HUES48 (cell line): ENCODE results near the gene BICC1.
"Not testable (repeated sequence)": the region's sequence is repeated elsewhere in the genome, so short reads cannot be mapped to it uniquely, and the experiment has no call there.

ENCODE experiments used
- H3K27ac ChIP-seq: one replicate; pipeline ENCODE4 v1.7.0; 2013; ENCODE audit warnings: low read depth, low read length, inconsistent platforms
- H3K27me3 ChIP-seq: 2 replicates; pipeline ENCODE4 v1.6.1; 2013; ENCODE audit warnings: mild to moderate bottlenecking, low read length; ENCODE audit not compliant: control insufficient read depth, insufficient read depth
- H3K36me3 ChIP-seq: 2 replicates; pipeline ENCODE4 v1.6.1; 2013; ENCODE audit warnings: low read length; ENCODE audit not compliant: control insufficient read depth, insufficient read depth
- H3K4me1 ChIP-seq: 2 replicates; pipeline ENCODE4 v1.6.1; 2013; ENCODE audit warnings: mild to moderate bottlenecking, low read length; ENCODE audit not compliant: control insufficient read depth, insufficient read depth
- H3K4me3 ChIP-seq: 2 replicates; pipeline ENCODE4 v1.5.1; 2013; ENCODE audit warnings: mild to moderate bottlenecking, low read depth, low read length
- H3K9ac ChIP-seq: 2 replicates; pipeline ENCODE4 v1.6.1; 2013; ENCODE audit warnings: mild to moderate bottlenecking, low read depth, low read length, moderate library complexity
- H3K9me3 ChIP-seq: 2 replicates; pipeline ENCODE4 v1.6.1; 2013; ENCODE audit warnings: low read length; ENCODE audit not compliant: control insufficient read depth, insufficient read depth

The BICC1 gene

GRCh38 chr10:58840840-58841435 lies 328.3 kb downstream of the BICC1 start:
- no peak overlapping the region for H3K9ac ChIP-seq
- H3K27me3 ChIP-seq: no peaks in the 10 kb centered on the region
- H3K9me3 ChIP-seq: no peaks in the 10 kb centered on the region
- no peak overlapping the region for H3K27ac ChIP-seq
- H3K4me3 ChIP-seq: no peak overlapping the region
- peaks cover 4% of the 10 kb centered on the region; the same call in 1 of the 2 replicates for H3K4me1 ChIP-seq
- no peaks in the 10 kb centered on the region for H3K36me3 ChIP-seq

- no peaks in the 10 kb centered on the region for H3K36me3 ChIP-seq
- no peak overlapping the region for H3K27ac ChIP-seq
- H3K4me3 ChIP-seq: no peak overlapping the region
Observed at GRCh38 chr10:58842860-58843376, 330.2 kb downstream of the BICC1 start.

GRCh38 chr10:58843760-58844159 lies 331.1 kb downstream of the BICC1 start:
- Histone ChIP-seq H3K4me1 (peaks cover 4% of the 10 kb centered on the region; the same call in 1 of the 2 replicates), H3K9ac (no peak overlapping the region), H3K27me3 (no peaks in the 10 kb centered on the region), H3K36me3 (no peaks in the 10 kb centered on the region), H3K27ac (no peak overlapping the region), H3K9me3 (no peaks in the 10 kb centered on the region), H3K4me3 (no peak overlapping the region)

More at GRCh38 chr10:58842860-58843376, 330.2 kb downstream of the BICC1 start:
- H3K9me3 ChIP-seq: no peaks in the 10 kb centered on the region
- no peak overlapping the region for H3K9ac ChIP-seq
- no peaks in the 10 kb centered on the region for H3K27me3 ChIP-seq
- H3K4me1 ChIP-seq: peaks cover 4% of the 10 kb centered on the region; the same call in 1 of the 2 replicates

- H3K9ac ChIP-seq: no peak overlapping the region
- H3K27me3 ChIP-seq: no peaks in the 10 kb centered on the region
- H3K27ac ChIP-seq: no peak overlapping the region
- no peaks in the 10 kb centered on the region for H3K9me3 ChIP-seq
- peaks cover 4% of the 10 kb centered on the region; the same call in 1 of the 2 replicates for H3K4me1 ChIP-seq
- no peaks in the 10 kb centered on the region for H3K36me3 ChIP-seq
- no peak overlapping the region for H3K4me3 ChIP-seq
Observed at GRCh38 chr10:58844680-58845079, 332.0 kb downstream of the BICC1 start.

- Histone ChIP-seq H3K9me3 (no peaks in the 10 kb centered on the region), H3K4me3 (no peak overlapping the region), H3K36me3 (no peaks in the 10 kb centered on the region), H3K27me3 (no peaks in the 10 kb centered on the region), H3K4me1 (peaks cover 4% of the 10 kb centered on the region; the same call in 1 of the 2 replicates), H3K27ac (no peak overlapping the region), H3K9ac (no peak overlapping the region)
Observed at GRCh38 chr10:58846856-58847255, 334.2 kb downstream of the BICC1 start.

- Histone ChIP-seq H3K9me3 (no peaks in the 10 kb centered on the region), H3K9ac (no peak overlapping the region), H3K4me1 (peaks cover 4% of the 10 kb centered on the region; the same call in 1 of the 2 replicates), H3K27ac (no peak overlapping the region), H3K4me3 (no peak overlapping the region), H3K27me3 (no peaks in the 10 kb centered on the region), H3K36me3 (no peaks in the 10 kb centered on the region)
Observed at GRCh38 chr10:58851606-58852005, 338.9 kb downstream of the BICC1 start.

- Histone ChIP-seq H3K27me3 (no peaks in the 10 kb centered on the region), H3K27ac (no peak overlapping the region), H3K36me3 (no peaks in the 10 kb centered on the region), H3K9me3 (no peaks in the 10 kb centered on the region), H3K4me1 (peaks cover 4% of the 10 kb centered on the region; the same call in 1 of the 2 replicates), H3K9ac (no peak overlapping the region), H3K4me3 (no peak overlapping the region)
Observed at GRCh38 chr10:58853668-58854067, 341.0 kb downstream of the BICC1 start.

GRCh38 chr10:58854811-58855210 lies 342.1 kb downstream of the BICC1 start:
- Histone ChIP-seq H3K4me1 (peaks cover 4% of the 10 kb centered on the region; the same call in 1 of the 2 replicates), H3K27me3 (no peaks in the 10 kb centered on the region), H3K9me3 (no peaks in the 10 kb centered on the region), H3K27ac (no peak overlapping the region), H3K36me3 (no peaks in the 10 kb centered on the region), H3K9ac (no peak overlapping the region), H3K4me3 (no peak overlapping the region)

GRCh38 chr10:58856508-58857240 lies 344.0 kb downstream of the BICC1 start:
- no peaks in the 10 kb centered on the region for H3K27me3 ChIP-seq
- no peak overlapping the region for H3K9ac ChIP-seq
- no peaks in the 10 kb centered on the region for H3K9me3 ChIP-seq
- H3K36me3 ChIP-seq: no peaks in the 10 kb centered on the region
- peaks cover 4% of the 10 kb centered on the region; the same call in 1 of the 2 replicates for H3K4me1 ChIP-seq
- no peak overlapping the region for H3K4me3 ChIP-seq
- peak overlapping the region; percentile 15 for H3K27ac ChIP-seq

GRCh38 chr10:58857251-58857805 lies 344.7 kb downstream of the BICC1 start:
- no peak overlapping the region for H3K4me3 ChIP-seq
- no peak overlapping the region for H3K27ac ChIP-seq
- H3K4me1 ChIP-seq: peaks cover 4% of the 10 kb centered on the region; the same call in 1 of the 2 replicates
- H3K9me3 ChIP-seq: no peaks in the 10 kb centered on the region
- H3K36me3 ChIP-seq: no peaks in the 10 kb centered on the region
- no peaks in the 10 kb centered on the region for H3K27me3 ChIP-seq
- H3K9ac ChIP-seq: no peak overlapping the region

GRCh38 chr10:58858123-58858522 lies 345.5 kb downstream of the BICC1 start:
- H3K9me3 ChIP-seq, H3K27ac ChIP-seq, H3K9ac ChIP-seq, H3K27me3 ChIP-seq, H3K4me3 ChIP-seq, H3K4me1 ChIP-seq, H3K36me3 ChIP-seq: not testable (repeated sequence)
